Measurements from ENCODE around the gene SLC6A11.

DNA sequence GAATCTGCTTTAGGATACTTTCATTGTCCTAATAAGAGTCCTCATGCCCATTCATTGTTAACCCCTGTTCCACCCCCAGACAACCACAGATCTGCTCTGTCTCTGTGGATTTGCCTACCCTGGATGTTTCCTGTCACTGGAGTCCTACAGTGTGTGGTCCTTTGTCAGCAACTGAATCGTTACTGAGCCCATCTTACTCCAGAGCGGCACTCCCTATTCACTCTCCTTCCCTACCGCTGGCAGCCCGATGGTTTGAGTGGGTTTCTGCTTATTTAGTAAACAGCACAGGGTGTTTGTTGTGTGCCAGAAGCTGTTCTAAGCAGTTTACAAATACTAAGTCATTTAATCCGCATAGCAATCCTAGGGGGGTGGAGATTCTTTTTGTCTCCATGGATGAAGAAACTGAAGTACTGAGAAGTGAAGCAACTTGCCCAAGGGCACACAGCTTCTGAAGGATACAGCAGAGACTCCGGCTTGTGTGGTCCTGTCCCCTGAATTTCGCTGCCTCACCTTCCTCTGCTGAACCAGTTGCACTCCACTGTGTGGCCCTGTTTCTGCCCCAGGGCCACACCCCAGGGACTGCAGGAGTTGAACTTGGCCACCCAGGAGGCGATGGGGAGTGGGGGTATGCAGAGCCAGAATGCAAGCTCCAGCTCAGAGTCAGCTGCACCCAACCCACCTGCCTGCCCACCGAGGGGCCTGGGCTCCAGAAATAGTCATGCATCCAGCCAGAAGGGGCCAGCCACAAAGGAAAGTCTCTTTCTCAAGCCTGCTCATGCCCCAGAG, 120.0 kb downstream of the SLC6A11 start:
- TF ChIP-seq, protein P1, sequence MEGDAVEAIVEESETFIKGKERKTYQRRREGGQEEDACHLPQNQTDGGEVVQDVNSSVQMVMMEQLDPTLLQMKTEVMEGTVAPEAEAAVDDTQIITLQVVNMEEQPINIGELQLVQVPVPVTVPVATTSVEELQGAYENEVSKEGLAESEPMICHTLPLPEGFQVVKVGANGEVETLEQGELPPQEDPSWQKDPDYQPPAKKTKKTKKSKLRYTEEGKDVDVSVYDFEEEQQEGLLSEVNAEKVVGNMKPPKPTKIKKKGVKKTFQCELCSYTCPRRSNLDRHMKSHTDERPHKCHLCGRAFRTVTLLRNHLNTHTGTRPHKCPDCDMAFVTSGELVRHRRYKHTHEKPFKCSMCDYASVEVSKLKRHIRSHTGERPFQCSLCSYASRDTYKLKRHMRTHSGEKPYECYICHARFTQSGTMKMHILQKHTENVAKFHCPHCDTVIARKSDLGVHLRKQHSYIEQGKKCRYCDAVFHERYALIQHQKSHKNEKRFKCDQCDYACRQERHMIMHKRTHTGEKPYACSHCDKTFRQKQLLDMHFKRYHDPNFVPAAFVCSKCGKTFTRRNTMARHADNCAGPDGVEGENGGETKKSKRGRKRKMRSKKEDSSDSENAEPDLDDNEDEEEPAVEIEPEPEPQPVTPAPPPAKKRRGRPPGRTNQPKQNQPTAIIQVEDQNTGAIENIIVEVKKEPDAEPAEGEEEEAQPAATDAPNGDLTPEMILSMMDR (IDR thresholded peaks at IDR 0.05), result no peak
- no peak for TF ChIP-seq POLR2A (IDR thresholded peaks at IDR 0.05)

Measured in uterus (tissue), 2 donors.